GM19043 (cell line): ENCODE results near the gene CDX2.

Source experiments
- ATAC-seq: cut with Tn5 transposase; IDR thresholded peaks from one replicate; pipeline ENCODE4 v1.9.1; 2021; ENCODE audit warnings: low read depth; ENCODE audit not compliant: unreplicated experiment

The CDX2 gene

GRCh38 chr13:27919659-27919933 lies 49.5 kb downstream of the CDX2 start:
- no peak for ATAC-seq

- ATAC-seq, result no peak
These were observed 50.0 kb downstream of the CDX2 start for GRCh38 chr13:27918918-27919658.

- no peak for ATAC-seq
These were observed 50.8 kb downstream of the CDX2 start for GRCh38 chr13:27918041-27918917.

- no peak for ATAC-seq
These were observed 51.8 kb downstream of the CDX2 start for GRCh38 chr13:27917121-27917947.

GRCh38 chr13:27915301-27916207 lies 53.6 kb downstream of the CDX2 start:
- ATAC-seq, result no peak

- ATAC-seq, result no peak
These were observed 56.0 kb downstream of the CDX2 start for GRCh38 chr13:27913160-27913559.

- no peak for ATAC-seq
These were observed 57.6 kb downstream of the CDX2 start for GRCh38 chr13:27911521-27911920.
